ENCODE results near the gene COMMD10. TPM values are rescaled to one million over a fixed set of nuclear protein-coding genes. Genes with fewer than 3 reads are reported as not detected.

The COMMD10 gene
- total RNA-seq, 1 donor from 2014 or later: 39.9 TPM

Other genes starting within 250 kb of the COMMD10 start
- gene ATG12, start 243.5 kb upstream of the COMMD10 start, total RNA-seq: 34.2 and 38.6 TPM in 2 replicates
- 63.4 and 66.8 TPM in 2 replicates for gene AP3S1, start 243.1 kb upstream of the COMMD10 start, total RNA-seq
- 0.13 and 0.18 TPM in 2 replicates for gene LVRN, start 122.5 kb upstream of the COMMD10 start, total RNA-seq
- gene ARL14EPL, start 52.6 kb upstream of the COMMD10 start, total RNA-seq: 0.13 and 0.39 TPM in 2 replicates